Anterior cingulate cortex (tissue), 58 donors: ENCODE data around the gene NR1D1.

Source experiments
- DNase-seq, 58 donors: peaks; one replicate each; lab custom pipeline; 2025; lab: John Stamatoyannopoulos, UW

The NR1D1 gene

DNA sequence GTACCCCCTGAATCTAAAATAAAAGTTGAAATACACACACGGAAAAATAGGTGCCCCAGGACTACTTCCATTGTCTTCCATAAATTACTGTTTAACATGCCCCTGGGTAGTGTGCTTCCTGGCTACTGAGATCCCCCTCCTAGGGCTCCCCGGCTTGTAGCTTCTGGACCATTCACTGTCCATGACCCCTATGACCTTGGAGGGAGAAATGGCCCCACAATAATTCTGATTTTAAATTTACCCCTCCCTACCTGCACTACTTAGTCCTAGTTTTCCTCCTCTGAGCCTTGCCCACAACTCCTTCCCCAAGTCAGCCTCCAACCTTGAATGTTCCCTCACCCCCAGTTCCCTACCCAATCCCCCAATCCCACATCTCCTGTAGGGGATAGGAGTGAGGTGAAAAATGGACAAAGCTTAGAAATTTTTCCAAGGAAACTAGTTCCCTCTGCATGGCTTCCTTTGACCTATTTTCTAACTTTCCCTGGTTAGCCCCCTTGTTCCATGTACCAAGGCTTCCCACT is 11.9 kb upstream of the NR1D1 start:
- no peak for DNase-seq

GRCh38 chr17:40111221-40112128 is 11.1 kb upstream of the NR1D1 start:
- DNase-seq, result peak in 53 of 58 donors; percentile 38 to 90 (median 76)

GRCh38 chr17:40110026-40110845 is 9.8 kb upstream of the NR1D1 start:
- DNase-seq, result peak in 2 of 58 donors; percentile 20 to 33

- no peak for DNase-seq
Observed at GRCh38 chr17:40108970-40109824, 8.8 kb upstream of the NR1D1 start.

DNA sequence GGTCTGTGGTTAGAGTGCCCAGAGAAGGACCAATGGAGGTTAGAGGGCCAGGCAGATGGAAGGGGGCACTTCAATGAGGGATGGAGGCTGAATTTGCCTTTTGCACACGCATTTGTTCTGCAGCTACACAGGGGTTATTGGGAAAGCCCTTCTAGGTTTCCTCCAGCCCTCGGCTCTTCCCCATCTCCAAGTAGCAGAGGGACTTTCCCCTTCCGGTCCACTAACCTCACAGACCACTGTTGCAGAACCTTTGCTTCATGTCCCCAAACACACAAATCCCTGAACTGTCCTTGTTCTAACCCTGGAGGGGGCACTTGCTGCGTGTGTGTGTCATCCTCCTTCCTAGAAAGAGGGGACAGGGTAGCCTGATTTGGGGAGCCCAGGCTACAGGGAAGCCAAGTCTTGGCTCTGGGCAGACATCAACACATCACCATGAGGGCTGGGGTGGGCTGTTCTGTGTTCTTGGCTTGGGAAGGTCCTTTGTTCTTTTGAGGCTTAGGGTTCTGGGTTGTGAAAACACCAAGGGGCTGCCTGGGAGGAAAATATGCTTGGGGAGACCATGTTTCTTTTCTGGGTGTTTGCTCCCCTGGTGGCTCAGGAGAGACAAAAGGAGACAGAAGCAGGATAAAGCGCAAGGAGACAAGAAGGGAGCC is 7.3 kb upstream of the NR1D1 start:
- peak in 4 of 58 donors; percentile 49 to 67 (median 60) for DNase-seq

DNA sequence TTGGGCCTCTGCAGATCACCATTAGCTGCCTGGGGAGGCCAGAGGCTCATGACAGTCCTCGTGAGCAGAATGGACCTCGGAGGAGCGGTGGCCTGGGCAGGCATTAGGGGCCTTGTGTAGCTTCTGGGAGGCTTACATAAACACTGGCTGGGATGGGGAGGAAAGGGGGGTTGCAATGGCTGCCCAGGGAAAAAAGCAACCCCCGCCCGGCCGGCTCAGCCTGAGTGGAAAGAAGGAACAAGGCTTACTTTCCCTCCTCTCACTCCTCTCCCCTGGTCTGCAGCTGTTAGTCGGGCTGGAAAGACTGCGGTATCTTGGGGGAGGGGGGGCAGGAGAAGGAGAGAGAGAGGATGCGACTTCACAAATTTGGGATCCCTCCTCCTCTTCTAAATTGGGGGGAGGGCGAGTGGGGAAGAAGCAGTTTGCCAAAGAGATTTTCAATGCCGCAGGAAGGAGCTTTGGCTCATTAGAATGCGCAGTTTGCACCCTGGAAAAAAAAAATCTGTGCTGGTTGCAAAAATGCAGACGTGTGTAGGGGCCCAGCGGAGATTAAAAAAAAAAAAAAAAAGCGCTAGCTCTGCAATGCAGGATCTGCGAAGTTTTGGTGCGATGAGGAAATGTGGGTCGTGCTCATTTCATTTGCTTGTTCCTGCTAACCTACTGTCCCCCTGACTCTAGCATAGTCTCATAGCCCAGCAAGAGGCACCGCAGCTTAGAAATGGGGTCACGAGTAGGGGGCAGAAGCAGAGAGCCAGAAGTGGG is 6.6 kb upstream of the NR1D1 start:
- peak in 36 of 58 donors; percentile 29 to 84 (median 59) for DNase-seq

GRCh38 chr17:40105861-40106759 is 5.7 kb upstream of the NR1D1 start:
- no peak for DNase-seq

GRCh38 chr17:40104594-40105486 is 4.5 kb upstream of the NR1D1 start:
- DNase-seq, result no peak

- DNase-seq, result no peak
Observed at GRCh38 chr17:40103688-40104087, 3.3 kb upstream of the NR1D1 start.

DNA sequence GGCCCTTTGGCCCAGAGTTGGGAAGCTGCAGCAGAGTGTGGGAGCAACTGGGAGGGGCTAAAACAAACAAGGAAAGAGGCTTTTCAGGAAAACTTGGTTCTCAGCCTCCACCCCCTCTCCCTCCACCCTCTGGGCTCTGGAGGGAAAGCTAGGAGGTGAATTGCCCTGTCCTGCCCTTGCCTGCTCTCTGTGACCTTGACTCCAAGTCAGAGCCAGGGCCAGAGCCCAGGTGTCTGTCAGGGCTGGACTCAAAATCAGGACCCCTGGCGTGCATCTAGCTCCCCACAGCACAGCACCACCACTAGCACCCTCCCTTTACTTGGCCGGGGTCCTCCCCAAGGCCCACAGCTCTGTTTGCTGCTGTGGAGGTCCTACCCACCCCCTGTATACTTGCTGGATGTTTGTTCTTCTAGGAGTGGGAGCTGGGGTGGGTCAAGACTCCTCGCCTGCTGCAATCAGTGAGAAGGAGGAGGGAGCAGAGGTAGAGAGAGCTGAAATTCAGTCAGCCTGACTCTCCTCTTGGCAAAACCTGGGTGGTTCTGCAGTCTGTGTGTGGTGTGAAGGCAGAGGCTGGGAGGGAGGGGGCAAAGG is 2.8 kb upstream of the NR1D1 start:
- DNase-seq, result no peak

DNA sequence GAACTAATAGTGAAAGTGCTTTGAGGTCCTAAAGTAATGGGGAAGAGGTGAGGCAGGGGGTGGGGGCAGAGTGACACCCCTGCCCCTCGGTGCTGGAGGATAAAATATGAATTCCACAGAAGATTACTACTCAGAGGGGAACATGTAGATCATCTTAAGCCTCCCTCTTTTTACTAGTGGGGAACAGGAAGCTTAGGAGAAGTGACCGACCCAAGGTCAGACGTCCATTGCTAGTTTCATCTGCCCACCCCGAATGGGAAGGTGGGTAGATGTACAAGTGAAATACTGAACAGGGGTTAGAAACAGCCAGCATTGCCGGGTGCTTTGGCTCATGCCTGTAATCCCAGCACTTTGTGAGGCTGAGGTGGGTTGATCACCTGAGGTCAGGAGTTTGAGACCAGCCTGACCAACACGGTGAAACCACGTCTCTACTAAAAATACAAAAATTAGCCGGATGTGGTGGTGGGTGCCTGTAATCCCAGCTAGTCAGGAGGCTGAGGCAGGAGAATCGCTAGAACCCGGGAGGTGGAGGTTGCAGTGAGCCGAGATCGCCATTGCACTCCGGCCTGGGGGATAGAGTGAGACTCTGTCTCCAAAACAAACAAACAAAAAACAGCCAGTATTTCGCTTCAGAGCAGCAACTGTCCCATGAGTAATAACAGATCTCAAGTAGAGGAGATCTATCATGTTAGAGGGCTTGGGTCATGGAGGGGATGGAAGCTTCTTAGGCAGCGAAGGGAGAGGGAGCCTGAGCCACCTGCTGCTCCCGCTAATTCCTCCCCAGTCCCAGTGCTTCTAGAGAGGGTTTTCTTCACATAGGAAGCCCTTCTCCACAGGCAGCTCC is 1.2 kb upstream of the NR1D1 start:
- DNase-seq, result no peak

GRCh38 chr17:40100669-40101366 is 429 bp upstream of the NR1D1 start:
- DNase-seq, result peak; percentile 78 to 99 (median 97)

DNA sequence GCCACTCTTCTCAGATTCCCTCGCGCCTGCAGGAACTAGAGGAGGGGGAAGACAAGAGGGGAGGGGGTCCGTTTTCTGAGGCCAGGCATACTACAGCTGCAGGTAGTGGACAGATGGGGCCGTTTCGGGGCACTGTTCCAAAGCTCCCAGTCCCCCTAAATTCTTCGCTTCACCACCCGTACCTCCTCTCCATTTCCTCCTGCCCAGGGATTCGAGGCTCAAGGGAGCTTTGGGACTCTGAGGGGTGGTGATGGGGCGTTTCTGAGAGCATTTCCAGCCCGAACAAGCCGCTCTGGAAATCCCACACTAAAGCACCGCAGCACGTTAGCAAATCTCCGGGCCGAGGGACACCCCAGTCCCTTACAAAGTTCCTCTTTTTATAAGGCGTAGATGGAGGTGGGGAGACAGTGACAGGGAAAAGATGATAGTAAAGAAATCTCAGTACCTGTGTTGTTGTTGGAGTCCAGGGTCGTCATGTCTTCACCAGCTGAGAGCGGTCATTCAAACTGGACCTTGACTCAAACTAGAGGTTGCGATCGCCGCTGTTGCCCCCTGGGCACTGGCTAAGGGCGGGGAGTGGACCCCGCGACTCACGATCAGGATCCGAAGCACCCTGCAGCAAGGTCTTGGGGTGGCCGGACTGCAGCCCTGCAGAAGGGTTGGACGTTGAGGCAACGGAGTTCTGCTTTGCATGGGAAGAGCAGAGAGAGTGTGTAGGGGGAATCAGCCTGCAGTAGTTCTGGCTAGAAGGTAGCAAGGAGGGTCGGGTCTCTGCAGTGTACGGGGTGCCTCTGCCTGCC is 570 bp downstream of the NR1D1 start:
- DNase-seq, result no peak
